Heart left ventricle (tissue), 11 donors: ENCODE measurements around the gene HELZ2. TPM values are rescaled to one million over a fixed set of nuclear protein-coding genes. Genes with fewer than 3 reads are reported as not detected.

ENCODE experiments used
- polyA plus RNA-seq, 2 donors: library from polyadenylated mRNA; stranded (reverse); fragments of 200-250 nt; gene quantifications; one replicate each; pipeline ENCODE4 v1.2.3, GENCODE V29; 2013
- total RNA-seq, 9 donors: library from RNA; depleted of rRNA in 2 of 9; stranded (reverse); fragments of >200 nt in 2 of 9; fragmentation: NEBNext Ultra II Directional in 3 of 9; extraction: Animal tissue kit (Norgen Biotek cat#: 25700) in 3 of 9; gene quantifications; one replicate each; pipeline versions ENCODE4 v1.1.0 to v1.2.4, GENCODE V29; 2016 to 2023
- donor health status: ischemic (EF 13 %, LVEDD 7.1; RV severe dilation, severe dysfunction).
- donor health status: healthy with polysubstance abuse.
- donor health status: DM: no; HTN: yes; CAD: no.
- donor health status: DM: no; HTN: no; CAD: no.
- donor health status: ischemic (EF 25% LVEDD 5.7; RV mildly dilated, moderate dysfunction).
- donor health status: healthy.
- donor health status: DM: yes; HTN: yes; CAD: no.
- donor health status: PGD.
- donor health status: nonischemic (EF 23%, LVEDD 6.1; RV moderate dilation, normal function).

HELZ2 gene
- total and polyA plus RNA-seq, 11 donors, result 7.2 to 34.6 (median 20.2) TPM

Other genes with a start within 250 kb of the HELZ2 start
- gene CHRNA4, start 212.9 kb downstream of the HELZ2 start, total RNA-seq, result 1 to 10 TPM in 2 of 9 donors, under 1 TPM in 2, not detected in 5; 0.16 to 1.5 (median 0.81) TPM
- gene CHRNA4, start 212.9 kb downstream of the HELZ2 start, polyA plus RNA-seq, result under 1 TPM; 0.06 to 0.23 TPM
- gene KCNQ2, start 101.6 kb downstream of the HELZ2 start, total RNA-seq, result 1 to 10 TPM in 2 of 9 donors, under 1 TPM in 2, not detected in 5; 0.06 to 2.6 (median 0.65) TPM
- not detected for gene KCNQ2, start 101.6 kb downstream of the HELZ2 start, polyA plus RNA-seq
- gene EEF1A2, start 75.2 kb downstream of the HELZ2 start, total RNA-seq, result 1,000 to 10,000 TPM in 7 of 9 donors, 100 to 1,000 TPM in 2; 791 to 1,794 (median 1,550) TPM
- gene EEF1A2, start 75.2 kb downstream of the HELZ2 start, polyA plus RNA-seq, result 1,000 to 10,000 TPM; 1,276 to 1,345 TPM
- gene PPDPF, start 53.5 kb downstream of the HELZ2 start, total RNA-seq, result 100 to 1,000 TPM; 182 to 424 (median 235) TPM
- gene PPDPF, start 53.5 kb downstream of the HELZ2 start, polyA plus RNA-seq, result 100 to 1,000 TPM; 318 to 442 TPM
- under 1 TPM in 3 of 9 donors, not detected in 6; 0.10 to 0.29 (median 0.14) TPM for gene PTK6, start 36.9 kb downstream of the HELZ2 start, total RNA-seq
- gene PTK6, start 36.9 kb downstream of the HELZ2 start, polyA plus RNA-seq, result under 1 TPM in 1 of 2 donors, not detected in 1; 0.04 TPM
- not detected for gene SRMS, start 26.5 kb downstream of the HELZ2 start, total RNA-seq
- not detected for gene SRMS, start 26.5 kb downstream of the HELZ2 start, polyA plus RNA-seq
- under 1 TPM in 4 of 9 donors, not detected in 5; 0.16 to 0.23 (median 0.19) TPM for gene FNDC11, start 20.1 kb downstream of the HELZ2 start, total RNA-seq
- under 1 TPM; 0.08 to 0.14 TPM for gene FNDC11, start 20.1 kb downstream of the HELZ2 start, polyA plus RNA-seq
- gene GMEB2, start 52.9 kb upstream of the HELZ2 start, total RNA-seq, result 10 to 100 TPM in 1 of 9 donors, 1 to 10 TPM in 8; 4.3 to 10.0 (median 5.9) TPM
- 1 to 10 TPM; 6.3 to 8.6 TPM for gene GMEB2, start 52.9 kb upstream of the HELZ2 start, polyA plus RNA-seq
- 10 to 100 TPM in 2 of 9 donors, 1 to 10 TPM in 7; 2.9 to 15.6 (median 4.7) TPM for gene STMN3, start 79.2 kb upstream of the HELZ2 start, total RNA-seq
- 1 to 10 TPM; 5.2 to 6.7 TPM for gene STMN3, start 79.2 kb upstream of the HELZ2 start, polyA plus RNA-seq
- gene RTEL1, start 84.1 kb upstream of the HELZ2 start, total RNA-seq, result 10 to 100 TPM in 5 of 9 donors, 1 to 10 TPM in 4; 3.0 to 17.8 (median 10.1) TPM
- gene RTEL1, start 84.1 kb upstream of the HELZ2 start, polyA plus RNA-seq, result 1 to 10 TPM; 5.9 to 7.1 TPM
- gene TNFRSF6B, start 122.4 kb upstream of the HELZ2 start, total RNA-seq, result 1 to 10 TPM in 4 of 9 donors, under 1 TPM in 4, not detected in 1; 0.42 to 5.7 (median 0.92) TPM
- gene TNFRSF6B, start 122.4 kb upstream of the HELZ2 start, polyA plus RNA-seq, result 1 to 10 TPM; 2.9 to 6.4 TPM
- gene ARFRP1, start 133.7 kb upstream of the HELZ2 start, total RNA-seq, result 10 to 100 TPM; 27.3 to 47.8 (median 33.8) TPM
- gene ARFRP1, start 133.7 kb upstream of the HELZ2 start, polyA plus RNA-seq, result 10 to 100 TPM; 35.9 to 38.0 TPM
- gene ZGPAT, start 133.8 kb upstream of the HELZ2 start, total RNA-seq, result 10 to 100 TPM; 12.9 to 22.0 (median 18.5) TPM
- 10 to 100 TPM; 27.9 to 34.4 TPM for gene ZGPAT, start 133.8 kb upstream of the HELZ2 start, polyA plus RNA-seq
- 1 to 10 TPM in 8 of 9 donors, under 1 TPM in 1; 0.95 to 7.1 (median 3.4) TPM for gene LIME1, start 162.4 kb upstream of the HELZ2 start, total RNA-seq
- 1 to 10 TPM; 2.2 to 4.4 TPM for gene LIME1, start 162.4 kb upstream of the HELZ2 start, polyA plus RNA-seq
- gene SLC2A4RG, start 165.5 kb upstream of the HELZ2 start, total RNA-seq, result 10 to 100 TPM; 41.4 to 82.5 (median 70.7) TPM
- gene SLC2A4RG, start 165.5 kb upstream of the HELZ2 start, polyA plus RNA-seq, result 10 to 100 TPM; 18.3 to 80.3 TPM